8988T (cell line): ENCODE measurements around the gene KCNAB2.

Experiments used
- DNase-seq: peaks from one replicate; pipeline ENCODE4 v3.0.0; 2011

The KCNAB2 gene

GRCh38 chr1:6134741-6135510 lies 89.2 kb downstream of the KCNAB2 start:
- no peak for DNase-seq

DNA sequence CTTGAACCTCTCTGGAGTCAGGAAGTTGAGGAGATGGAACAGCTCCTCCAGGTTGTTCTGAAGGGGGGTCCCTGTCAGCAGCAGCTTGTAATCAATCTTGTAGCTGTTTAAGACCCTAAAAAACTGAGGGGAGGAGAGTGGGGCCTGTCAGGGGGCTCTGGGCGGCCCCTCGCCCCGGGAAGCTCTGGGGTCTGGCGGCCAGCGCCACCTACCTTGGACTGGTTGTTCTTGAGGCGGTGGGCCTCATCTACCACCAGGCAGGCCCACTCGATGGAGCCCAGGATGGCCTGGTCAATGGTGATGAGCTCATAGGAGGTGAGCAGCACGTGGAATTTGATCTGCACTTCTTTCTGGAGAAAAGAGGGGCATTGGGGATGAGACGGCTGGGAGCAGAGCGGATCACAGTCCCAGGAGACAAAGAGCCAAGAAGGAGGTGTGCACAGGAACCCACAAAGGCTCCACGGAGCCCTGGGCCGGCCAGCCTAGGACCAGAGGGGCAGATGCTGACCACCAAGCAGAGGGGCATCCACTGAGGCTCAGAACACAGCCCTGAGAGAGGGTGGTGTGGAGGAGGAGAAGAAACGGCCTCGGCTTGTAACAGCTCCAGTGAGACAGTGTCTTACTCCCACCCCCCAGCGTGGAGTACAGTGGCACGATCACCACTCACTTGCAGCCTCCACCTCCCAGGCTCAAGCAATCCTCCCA lies 91.0 kb downstream of the KCNAB2 start:
- DNase-seq = no peak

DNA sequence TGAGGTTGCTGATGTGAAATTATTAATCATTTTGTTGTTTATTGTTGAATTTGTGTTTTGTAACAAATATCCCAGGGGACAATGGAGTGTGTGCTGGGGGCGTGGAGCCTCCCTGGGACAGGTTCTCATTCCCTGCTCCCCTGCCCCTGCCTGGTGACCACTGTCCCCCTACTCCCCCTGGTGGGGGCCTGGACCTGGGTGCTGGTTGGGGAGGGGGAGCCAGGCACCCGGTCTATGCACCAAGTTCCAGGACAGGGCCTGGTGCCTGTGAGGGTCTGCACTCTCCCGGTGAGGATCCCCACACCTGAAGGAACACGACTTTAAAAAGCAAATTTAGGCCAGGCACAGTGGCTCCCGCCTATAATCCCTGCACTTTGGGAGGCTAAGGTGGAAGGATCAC lies 92.1 kb downstream of the KCNAB2 start:
- DNase-seq = no peak

- no peak for DNase-seq
These were observed 94.7 kb downstream of the KCNAB2 start for GRCh38 chr1:6140413-6140812.

DNA sequence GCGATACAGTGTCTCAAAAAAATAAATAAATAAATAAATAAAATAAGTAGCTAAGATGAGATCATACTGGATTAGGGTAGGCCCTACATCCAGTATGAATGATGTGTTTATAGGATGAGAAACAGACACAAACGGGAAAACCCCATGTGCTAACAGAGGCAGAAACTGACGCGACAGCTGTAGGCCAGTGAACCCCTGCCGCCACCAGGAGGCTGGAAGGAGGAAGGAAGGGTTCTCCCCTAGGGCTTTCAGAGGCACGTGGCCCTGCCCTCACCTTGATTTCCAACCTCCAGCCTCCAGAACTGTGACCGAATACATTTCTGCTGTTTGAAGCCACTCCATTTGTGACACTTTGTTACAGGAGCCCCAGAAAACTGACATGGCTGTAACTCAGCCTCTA lies 95.9 kb downstream of the KCNAB2 start:
- no peak for DNase-seq

DNA sequence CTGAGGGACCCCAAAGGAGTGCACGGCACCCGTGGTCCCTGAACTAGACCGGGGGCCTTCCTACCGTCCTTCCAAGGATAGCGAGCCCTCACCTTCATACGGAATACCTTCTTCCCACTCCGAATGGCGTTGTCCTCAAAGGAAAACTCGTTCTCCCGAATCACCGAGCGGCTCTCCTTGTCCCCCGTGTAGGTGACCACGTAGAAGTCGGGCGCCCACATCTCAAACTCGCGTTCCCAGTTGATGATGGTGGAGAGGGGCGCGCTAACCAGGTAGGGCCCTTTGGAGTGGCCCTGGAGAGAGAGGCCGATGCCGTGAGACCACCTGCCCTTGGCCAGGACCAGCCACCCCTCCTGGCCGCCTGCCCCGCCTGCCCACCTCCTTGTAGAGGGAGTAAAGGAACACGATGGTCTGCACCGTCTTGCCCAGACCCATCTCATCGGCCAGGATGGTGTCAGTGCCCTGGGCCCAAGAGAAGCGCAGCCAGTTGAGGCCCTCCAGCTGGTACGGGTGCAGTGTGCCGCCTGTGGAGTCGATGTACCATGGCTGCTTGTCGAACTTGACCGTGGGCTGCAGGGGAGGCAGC lies 96.4 kb downstream of the KCNAB2 start:
- DNase-seq = no peak

DNA sequence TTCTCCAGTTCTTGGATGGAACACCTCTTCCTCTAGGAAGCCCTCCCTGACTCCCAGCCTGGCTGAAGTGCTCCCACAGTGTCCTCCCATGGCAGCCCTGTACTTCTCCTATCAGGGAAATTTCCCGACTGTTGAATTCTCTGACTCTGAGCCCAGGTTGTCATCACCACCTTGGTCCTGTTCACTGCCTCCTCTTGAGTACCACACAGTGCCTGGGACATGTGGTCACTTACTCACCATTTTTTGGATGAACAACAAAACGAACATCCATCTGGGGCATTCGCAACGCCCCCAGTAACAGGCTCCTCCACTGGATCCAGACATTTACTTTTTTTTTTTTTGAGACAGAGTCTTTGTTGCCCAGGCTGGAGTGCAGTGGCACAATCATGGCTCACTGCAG lies 97.0 kb downstream of the KCNAB2 start:
- DNase-seq = no peak

DNA sequence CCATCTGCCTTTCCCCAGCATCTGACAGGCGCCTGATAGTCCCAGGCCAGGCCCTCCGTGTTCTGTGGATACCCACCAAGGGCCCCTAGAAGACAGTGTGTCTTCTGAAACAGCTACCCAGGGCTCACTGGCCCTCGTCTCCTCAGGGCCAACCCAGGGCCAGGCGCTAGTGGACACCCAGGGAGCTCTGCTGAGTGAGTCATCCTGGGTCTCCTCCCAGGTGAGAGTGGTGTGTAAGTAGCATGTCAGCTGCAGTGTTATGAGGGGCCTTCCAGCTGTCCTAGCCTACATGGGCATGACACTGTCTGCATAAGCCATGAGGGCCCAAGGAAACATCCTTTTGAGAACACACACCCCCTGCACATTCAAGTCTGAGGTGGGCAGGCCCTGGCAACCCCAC lies 97.7 kb downstream of the KCNAB2 start:
- DNase-seq = no peak

DNA sequence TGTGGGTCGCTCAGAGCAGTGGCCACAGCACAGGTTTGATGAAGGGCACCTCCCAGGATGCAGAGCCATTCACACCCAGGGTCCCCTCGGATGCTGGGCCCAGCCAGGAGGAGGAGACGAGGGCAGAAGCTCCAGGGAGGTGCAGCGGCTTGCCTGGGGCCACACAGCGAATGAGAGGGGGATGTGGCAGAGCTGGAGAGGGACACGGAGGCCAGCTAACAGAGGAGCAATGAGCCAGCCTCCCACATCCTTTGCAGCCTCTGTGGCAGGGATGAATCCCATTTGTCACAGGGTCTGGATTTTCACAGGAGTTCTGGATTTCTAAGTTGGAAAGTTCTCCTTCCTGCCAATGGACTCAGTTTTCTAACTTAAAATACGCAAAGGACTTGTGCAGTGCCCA lies 98.5 kb downstream of the KCNAB2 start:
- no peak for DNase-seq

GRCh38 chr1:6144647-6145395 lies 99.1 kb downstream of the KCNAB2 start:
- no peak for DNase-seq

- DNase-seq = no peak
These were observed 99.7 kb downstream of the KCNAB2 start for GRCh38 chr1:6145396-6145750.

DNA sequence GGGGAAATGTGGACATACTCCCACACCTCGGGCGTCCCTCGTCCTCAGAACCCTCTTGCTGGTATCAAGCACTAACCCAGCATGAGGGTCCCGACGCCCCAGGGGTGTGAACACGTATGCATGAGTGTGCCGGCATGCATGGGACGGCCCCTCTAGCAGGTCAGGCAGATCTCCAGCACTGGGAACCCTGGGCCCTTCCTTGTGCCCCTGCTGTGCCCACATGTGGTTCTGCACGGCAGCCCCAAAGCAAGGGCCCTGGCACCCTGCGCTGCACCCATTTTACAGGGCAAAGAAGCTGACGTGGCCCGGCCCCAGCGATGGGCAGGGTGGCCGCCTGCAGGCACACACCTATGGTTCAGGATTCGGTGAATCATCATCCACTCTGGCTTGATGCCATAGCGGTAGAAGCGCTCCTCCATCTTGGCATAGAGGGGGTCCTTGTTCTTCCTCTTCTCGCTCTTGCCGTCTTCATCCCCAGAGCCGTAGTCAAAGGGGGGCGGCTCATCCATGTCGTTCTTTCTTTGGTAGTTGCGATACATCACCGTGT lies 100.2 kb downstream of the KCNAB2 start:
- DNase-seq = no peak

DNA sequence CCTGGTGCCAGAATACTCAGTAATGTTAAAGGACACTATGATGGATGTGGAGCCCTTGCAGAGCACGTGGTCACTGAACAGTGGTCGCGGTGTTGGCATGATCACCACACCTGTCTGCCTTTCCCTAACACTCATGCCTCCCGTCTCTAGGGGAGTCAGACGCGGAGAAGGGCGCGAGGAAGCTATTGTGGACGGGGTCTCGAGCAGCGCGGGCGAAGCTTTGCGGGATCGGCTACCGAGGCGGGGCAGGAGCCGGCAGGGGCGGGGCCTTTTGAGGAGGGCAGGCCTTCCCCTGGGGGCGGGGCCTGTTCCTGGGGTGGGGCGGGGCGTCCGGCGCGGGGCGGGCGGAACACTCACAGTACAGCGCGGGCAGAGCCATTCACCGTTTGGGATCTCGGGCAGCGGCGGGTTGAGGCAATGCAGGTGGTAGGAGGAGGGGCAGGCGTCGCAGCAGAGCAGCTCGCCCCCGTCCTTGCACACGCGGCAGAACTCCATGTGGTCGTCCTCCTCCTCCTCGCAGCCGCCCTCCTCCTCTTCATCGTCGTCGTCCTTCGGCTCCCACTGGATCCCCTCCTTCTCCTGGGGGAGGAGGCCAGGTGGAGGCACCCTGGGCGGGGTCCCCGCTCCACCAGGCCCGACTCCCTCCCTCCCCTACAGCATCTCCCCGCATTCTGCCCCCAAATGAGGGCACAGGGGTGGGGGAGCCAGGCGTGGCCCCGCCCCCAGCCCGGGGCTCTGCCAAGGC lies 103.0 kb downstream of the KCNAB2 start:
- DNase-seq = peak; percentile 73

DNA sequence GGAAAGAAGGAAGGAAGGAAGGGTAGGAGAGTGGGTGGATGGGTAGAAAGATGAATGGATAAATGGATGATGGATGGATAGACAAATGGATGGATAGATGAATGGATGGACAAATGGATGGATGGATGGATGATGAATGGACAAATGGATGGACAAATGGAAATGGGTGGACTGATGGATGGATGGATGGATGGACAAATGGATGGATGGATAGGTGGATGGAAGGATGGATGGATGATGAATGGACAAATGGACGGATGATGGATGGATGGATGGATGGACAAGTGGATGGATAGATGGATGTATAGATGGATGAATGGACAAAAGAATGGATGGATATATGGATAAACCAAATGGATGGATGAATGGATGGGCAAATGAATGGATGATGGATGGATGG lies 103.9 kb downstream of the KCNAB2 start:
- DNase-seq = no peak

GRCh38 chr1:6150006-6150938 lies 104.6 kb downstream of the KCNAB2 start:
- DNase-seq = no peak
